Measurements from ENCODE around the gene THSD1. TPM values are rescaled to one million over a fixed set of nuclear protein-coding genes. Genes with fewer than 3 reads are reported as not detected.

Gene THSD1
- total and polyA plus RNA-seq, 9 of the 15 experiments (the other 6 are each of a cell fraction or from before 2014, with no cell fraction given), result 0.01 to 0.11 (median 0.04) TPM; not detected in 2

- TF ChIP-seq ATF3 (IDR thresholded peaks at IDR 0.05) (no peak), ATF3 (CRISPR knock-in tag; conservative IDR thresholded peaks at IDR 0.05) (no peak), ZBED1 (IDR thresholded peaks at IDR 0.05) (no peak), OTX1 (CRISPR knock-in tag; IDR thresholded peaks at IDR 0.05) (no peak), SIRT6 (IDR thresholded peaks at IDR 0.05; ENCODE audit: low read depth, low read length) (no peak), ZNF174 (CRISPR knock-in tag; IDR thresholded peaks at IDR 0.05) (no peak), DMBX1 (CRISPR knock-in tag; IDR thresholded peaks at IDR 0.05; ENCODE audit: borderline replicate concordance) (no peak), HNRNPUL1 (IDR thresholded peaks at IDR 0.05; ENCODE audit: low read length) (no peak), REST (IDR thresholded peaks at IDR 0.05; ENCODE audit: borderline replicate concordance) (0 out of 2 replicates have a peak, but pooled peaks have one; percentile 12), REST (CRISPR knock-in tag; IDR thresholded peaks at IDR 0.05; ENCODE audit: low read depth) (no peak), MYNN (IDR thresholded peaks at IDR 0.05) (no peak), MYNN (CRISPR knock-in tag; IDR thresholded peaks at IDR 0.05) (no peak), NRF1 (conservative IDR thresholded peaks at IDR 0.05 in 1 of 2, IDR thresholded peaks at IDR 0.05 in 1 of 2) (no peak), ETV5 (CRISPR knock-in tag; IDR thresholded peaks at IDR 0.05; ENCODE audit: low read depth) (no peak), STAT6 (CRISPR knock-in tag; IDR thresholded peaks at IDR 0.05) (no peak), LEF1 (IDR thresholded peaks at IDR 0.05) (no peak), JUND (IDR thresholded peaks at IDR 0.05; ENCODE audit: borderline replicate concordance, low read depth, low read length) (0 out of 2 replicates have a peak, but pooled peaks have one; percentile 13), JUND (tag; IDR thresholded peaks at IDR 0.05; ENCODE audit: borderline replicate concordance, low read depth, low read length) (no peak)
Measured at GRCh38 chr13:52454820-52455676, 49.1 kb upstream of the THSD1 start, which contains the start of gene CKAP2 (continued).

Data from K562 (cell line).